ENCODE measurements around the gene FBXL17. TPM values are rescaled to one million over a fixed set of nuclear protein-coding genes. Genes with fewer than 3 reads are reported as not detected.

FBXL17 gene
- total and polyA plus RNA-seq, 4 donors, result 2.1 to 14.1 (median 6.3) TPM

DNA sequence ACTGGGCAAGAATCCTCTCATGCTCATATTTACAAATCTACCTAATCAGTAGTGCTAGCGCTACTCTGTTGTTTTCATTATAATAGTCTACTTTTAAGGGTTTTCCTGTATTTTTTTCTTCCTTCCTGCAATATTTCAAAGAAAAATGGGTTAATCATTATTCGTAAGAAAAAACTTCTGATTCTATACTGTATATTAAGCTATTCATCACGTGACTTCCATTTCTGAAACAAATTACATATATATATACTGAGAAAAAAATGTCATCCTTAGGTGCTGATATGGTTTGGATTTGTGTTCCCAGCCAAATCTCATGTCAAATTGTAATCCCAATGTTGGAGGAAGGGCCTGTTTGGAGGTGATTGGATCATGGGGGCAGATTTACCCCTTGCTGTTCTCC lies 197.0 kb downstream of the FBXL17 start:
- Histone ChIP-seq H3K4me3 (ENCODE audit: low read depth in 1 of 3, low read length in 3 of 3) (no peak overlapping the region), H3K36me3 (ENCODE audit: control insufficient read depth in 4 of 4, insufficient read depth in 3 of 4, low read depth in 1 of 4, low read length in 3 of 4) (peaks cover 0 to 3% (median 0%) of the 10 kb centered on the region in 4 donors), H3K4me1 (ENCODE audit: control insufficient read depth in 4 of 4, insufficient read depth in 4 of 4, low read length in 3 of 4) (no peaks in the 10 kb centered on the region), H3K27ac (ENCODE audit: low read depth in 1 of 2, low read length in 2 of 2) (no peak overlapping the region), H3K9me3 (ENCODE audit: control insufficient read depth in 4 of 4, low read length in 3 of 4) (no peaks in the 10 kb centered on the region), H3K27me3 (ENCODE audit: control insufficient read depth in 4 of 4, insufficient read depth in 4 of 4, low read length in 3 of 4) (no peaks in the 10 kb centered on the region), H3K9ac (ENCODE audit: low read depth in 1 of 2, low read length in 2 of 2) (no peak overlapping the region)
- TF ChIP-seq FOXA2 (IDR thresholded peaks at IDR 0.05), result no peak
- DNase-seq (ENCODE audit: low spot score), result no peak
- WGBS, result 77% methylated on average over 3 of the region's 3 CpGs

GRCh38 chr5:108181975-108182374 lies 199.9 kb downstream of the FBXL17 start:
- H3K9ac ChIP-seq (ENCODE audit: low read depth in 1 of 2, low read length in 2 of 2), result no peak overlapping the region
- no peak overlapping the region for H3K4me3 ChIP-seq (ENCODE audit: low read depth in 1 of 3, low read length in 3 of 3)
- peaks cover 0 to 3% (median 0%) of the 10 kb centered on the region in 4 donors for H3K36me3 ChIP-seq (ENCODE audit: control insufficient read depth in 4 of 4, insufficient read depth in 3 of 4, low read depth in 1 of 4, low read length in 3 of 4)
- no peak for TF ChIP-seq EGR1 (IDR thresholded peaks at IDR 0.05; ENCODE audit: low read depth in 2 of 2)
- TF ChIP-seq, protein P1, sequence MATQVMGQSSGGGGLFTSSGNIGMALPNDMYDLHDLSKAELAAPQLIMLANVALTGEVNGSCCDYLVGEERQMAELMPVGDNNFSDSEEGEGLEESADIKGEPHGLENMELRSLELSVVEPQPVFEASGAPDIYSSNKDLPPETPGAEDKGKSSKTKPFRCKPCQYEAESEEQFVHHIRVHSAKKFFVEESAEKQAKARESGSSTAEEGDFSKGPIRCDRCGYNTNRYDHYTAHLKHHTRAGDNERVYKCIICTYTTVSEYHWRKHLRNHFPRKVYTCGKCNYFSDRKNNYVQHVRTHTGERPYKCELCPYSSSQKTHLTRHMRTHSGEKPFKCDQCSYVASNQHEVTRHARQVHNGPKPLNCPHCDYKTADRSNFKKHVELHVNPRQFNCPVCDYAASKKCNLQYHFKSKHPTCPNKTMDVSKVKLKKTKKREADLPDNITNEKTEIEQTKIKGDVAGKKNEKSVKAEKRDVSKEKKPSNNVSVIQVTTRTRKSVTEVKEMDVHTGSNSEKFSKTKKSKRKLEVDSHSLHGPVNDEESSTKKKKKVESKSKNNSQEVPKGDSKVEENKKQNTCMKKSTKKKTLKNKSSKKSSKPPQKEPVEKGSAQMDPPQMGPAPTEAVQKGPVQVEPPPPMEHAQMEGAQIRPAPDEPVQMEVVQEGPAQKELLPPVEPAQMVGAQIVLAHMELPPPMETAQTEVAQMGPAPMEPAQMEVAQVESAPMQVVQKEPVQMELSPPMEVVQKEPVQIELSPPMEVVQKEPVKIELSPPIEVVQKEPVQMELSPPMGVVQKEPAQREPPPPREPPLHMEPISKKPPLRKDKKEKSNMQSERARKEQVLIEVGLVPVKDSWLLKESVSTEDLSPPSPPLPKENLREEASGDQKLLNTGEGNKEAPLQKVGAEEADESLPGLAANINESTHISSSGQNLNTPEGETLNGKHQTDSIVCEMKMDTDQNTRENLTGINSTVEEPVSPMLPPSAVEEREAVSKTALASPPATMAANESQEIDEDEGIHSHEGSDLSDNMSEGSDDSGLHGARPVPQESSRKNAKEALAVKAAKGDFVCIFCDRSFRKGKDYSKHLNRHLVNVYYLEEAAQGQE (IDR thresholded peaks at IDR 0.05), result no peak
- no peak for TF ChIP-seq MAX (IDR thresholded peaks at IDR 0.05)
- TF ChIP-seq SP1 (IDR thresholded peaks at IDR 0.05), result no peak
- no peak for TF ChIP-seq ZBTB33 (IDR thresholded peaks at IDR 0.05)
- no peak for TF ChIP-seq FOXA1 (IDR thresholded peaks at IDR 0.05)
- no peak for TF ChIP-seq JUND (IDR thresholded peaks at IDR 0.05)
- TF ChIP-seq HNF4G (IDR thresholded peaks at IDR 0.05), result no peak
- no peak for TF ChIP-seq RXRA (IDR thresholded peaks at IDR 0.05)
- WGBS, result 87% methylated on average over 7 of the region's 7 CpGs
- no peaks in the 10 kb centered on the region for H3K4me1 ChIP-seq (ENCODE audit: control insufficient read depth in 4 of 4, insufficient read depth in 4 of 4, low read length in 3 of 4)
- H3K27me3 ChIP-seq (ENCODE audit: control insufficient read depth in 4 of 4, insufficient read depth in 4 of 4, low read length in 3 of 4), result no peaks in the 10 kb centered on the region
- no peak overlapping the region for H3K27ac ChIP-seq (ENCODE audit: low read depth in 1 of 2, low read length in 2 of 2)
- no peak for DNase-seq (ENCODE audit: low spot score)
- H3K9me3 ChIP-seq (ENCODE audit: control insufficient read depth in 4 of 4, low read length in 3 of 4), result no peaks in the 10 kb centered on the region

DNA sequence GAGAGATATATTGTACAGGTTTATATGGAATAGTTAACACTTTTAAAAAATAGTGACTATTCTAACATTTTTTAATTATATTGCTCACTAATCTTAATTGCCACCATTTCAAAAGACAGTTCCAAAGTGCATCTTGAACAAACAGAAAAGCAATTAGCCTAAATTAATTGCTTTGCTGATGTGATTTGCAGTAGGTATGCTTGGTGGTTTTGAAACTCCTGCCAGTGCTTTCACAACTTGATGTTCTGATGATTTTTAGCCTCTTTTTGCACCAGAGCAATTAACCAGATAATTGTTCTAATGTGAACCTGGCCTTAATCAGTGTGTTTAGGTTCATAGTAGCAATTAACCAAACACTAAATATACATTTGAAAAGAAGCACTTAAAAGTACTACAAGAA lies 207.6 kb downstream of the FBXL17 start:
- H3K36me3 ChIP-seq (ENCODE audit: control insufficient read depth in 4 of 4, insufficient read depth in 3 of 4, low read depth in 1 of 4, low read length in 3 of 4), result no peaks in the 10 kb centered on the region
- TF ChIP-seq RXRA (IDR thresholded peaks at IDR 0.05), result no peak
- TF ChIP-seq EGR1 (IDR thresholded peaks at IDR 0.05; ENCODE audit: low read depth in 2 of 2), result no peak
- no peak for TF ChIP-seq SP1 (IDR thresholded peaks at IDR 0.05)
- no peak for TF ChIP-seq YY1 (IDR thresholded peaks at IDR 0.05)
- TF ChIP-seq NR2F2 (IDR thresholded peaks at IDR 0.05), result no peak
- no peak for TF ChIP-seq JUND (IDR thresholded peaks at IDR 0.05)
- H3K9ac ChIP-seq (ENCODE audit: low read depth in 1 of 2, low read length in 2 of 2), result no peak overlapping the region
- H3K4me1 ChIP-seq (ENCODE audit: control insufficient read depth in 4 of 4, insufficient read depth in 4 of 4, low read length in 3 of 4), result no peaks in the 10 kb centered on the region
- no peak for DNase-seq (ENCODE audit: low spot score)
- no peaks in the 10 kb centered on the region for H3K9me3 ChIP-seq (ENCODE audit: control insufficient read depth in 4 of 4, low read length in 3 of 4)
- H3K27me3 ChIP-seq (ENCODE audit: control insufficient read depth in 4 of 4, insufficient read depth in 4 of 4, low read length in 3 of 4), result no peaks in the 10 kb centered on the region
- no peak overlapping the region for H3K27ac ChIP-seq (ENCODE audit: low read depth in 1 of 2, low read length in 2 of 2)
- no peak overlapping the region for H3K4me3 ChIP-seq (ENCODE audit: low read depth in 1 of 3, low read length in 3 of 3)

Measured in liver (tissue), 9 donors.